NOMO-1 treated with DMSO at 0.1 percent for 48 hours (cell line): ENCODE measurements around the gene BMPER.

Experiments
- DNase-seq: peaks from one replicate; lab custom pipeline; 2025; ENCODE audit not compliant: unreplicated experiment; lab: John Stamatoyannopoulos, UW

BMPER gene

DNA sequence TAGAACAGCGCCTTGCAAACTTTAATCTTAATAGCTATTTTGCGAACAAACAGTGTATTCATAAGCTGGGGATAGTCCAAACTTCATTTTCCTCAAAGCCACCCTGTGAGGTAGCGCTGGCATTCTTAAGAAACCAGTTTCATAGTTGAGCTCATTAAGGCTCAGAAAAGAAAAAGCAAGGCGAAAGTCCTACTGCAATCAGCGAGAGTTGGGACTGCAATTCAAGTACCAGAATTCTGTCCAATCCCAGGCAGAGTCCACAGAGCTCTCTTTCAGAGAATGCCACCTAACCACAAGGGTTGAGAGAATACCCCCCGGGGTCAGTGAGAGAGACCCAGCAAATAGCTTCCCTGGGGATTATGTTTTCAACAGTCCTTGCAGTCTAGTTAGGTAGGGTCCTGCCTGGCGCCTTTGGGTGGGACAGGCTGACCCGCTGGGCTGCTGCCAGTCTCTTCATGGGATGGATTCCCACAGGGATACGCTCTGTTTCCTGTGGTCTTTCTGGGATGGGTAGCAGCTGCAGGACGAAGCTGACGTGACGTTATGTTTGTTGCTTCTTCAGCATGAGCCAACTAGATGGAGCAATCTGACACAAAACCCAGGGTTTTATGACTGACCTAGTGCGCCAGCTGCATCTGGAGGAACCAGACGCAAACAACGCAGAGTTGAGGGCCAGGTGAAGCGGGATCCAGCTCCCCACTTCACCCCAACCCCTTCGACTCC, 16.0 kb downstream of the BMPER start:
- no peak for DNase-seq

DNA sequence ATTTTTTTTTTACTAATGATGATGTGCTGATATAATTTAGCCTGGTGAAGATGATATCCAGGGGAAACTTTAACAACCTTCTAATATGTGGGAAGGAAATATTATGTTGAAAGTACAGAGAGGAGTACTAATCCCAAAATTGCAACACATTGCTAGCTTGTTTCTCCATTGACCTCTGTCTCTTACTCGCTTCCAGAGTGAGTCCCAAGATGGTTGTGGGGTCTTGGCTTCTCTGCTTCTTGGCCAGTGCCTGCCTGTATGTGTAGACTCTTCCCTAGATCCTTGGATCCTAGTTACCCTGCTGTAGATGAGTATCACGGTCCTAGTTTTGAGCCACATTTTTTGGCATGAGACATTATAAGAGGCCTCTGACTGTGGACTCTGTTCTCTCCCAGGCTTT, 17.5 kb downstream of the BMPER start:
- no peak for DNase-seq

DNA sequence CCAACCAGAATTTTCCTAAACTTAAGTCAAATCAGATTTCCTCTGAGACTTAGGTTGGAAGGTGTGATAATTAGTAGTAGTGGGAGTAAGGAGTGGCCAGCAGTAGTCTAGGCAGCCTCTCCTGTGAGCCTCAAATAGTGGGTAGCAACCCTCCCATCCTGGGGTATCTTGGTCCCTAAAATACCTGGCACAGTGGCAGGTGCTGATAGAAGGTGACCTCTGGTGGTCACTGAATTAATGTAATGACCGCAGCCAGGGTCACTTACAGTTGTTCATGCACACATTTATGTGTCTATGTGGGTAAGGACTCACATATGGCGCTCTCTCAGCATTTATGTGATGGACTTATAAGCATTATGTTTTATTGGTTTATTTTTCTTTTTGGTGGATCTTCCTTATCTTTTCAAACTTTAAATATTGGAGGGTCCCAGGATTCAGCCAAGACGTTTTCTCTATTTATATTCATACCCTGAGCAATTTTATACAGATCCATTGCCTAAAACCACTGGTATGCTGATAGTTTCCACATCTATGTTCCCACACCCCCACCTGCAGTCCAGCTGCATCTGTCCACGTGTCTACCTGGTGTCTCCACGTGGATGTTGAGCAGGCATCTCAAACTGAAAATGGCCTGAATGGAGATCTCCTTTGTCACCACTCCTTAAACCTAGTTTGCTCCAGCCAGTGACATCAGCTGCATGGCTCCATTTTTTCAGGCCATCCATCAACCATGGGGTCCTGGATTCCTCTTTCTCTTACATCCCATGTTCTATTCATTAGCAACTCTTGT, 18.3 kb downstream of the BMPER start:
- DNase-seq = no peak

- DNase-seq = no peak
Observed at GRCh38 chr7:33926535-33926934, 21.2 kb downstream of the BMPER start.

DNA sequence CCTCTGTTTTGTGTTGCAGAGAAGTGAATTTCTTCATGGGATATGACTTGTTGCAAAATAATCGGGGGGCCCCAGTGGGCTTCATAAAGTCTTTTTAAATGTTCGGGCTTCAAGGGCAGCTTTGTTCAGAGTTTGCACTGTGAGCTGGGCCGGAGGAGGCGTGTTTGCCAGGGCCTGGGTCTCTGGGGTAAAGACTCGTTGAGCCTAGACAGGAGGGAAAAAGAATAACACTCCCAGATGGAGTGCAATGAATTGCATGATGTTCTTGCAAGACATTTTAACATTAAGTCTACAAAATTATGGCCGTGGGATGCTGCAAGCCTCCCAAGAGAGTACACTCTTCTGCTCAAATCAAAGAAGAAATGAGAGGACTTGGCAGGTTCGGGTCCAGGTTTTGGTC, 23.6 kb downstream of the BMPER start:
- DNase-seq = no peak

GRCh38 chr7:33932221-33932620, 26.9 kb downstream of the BMPER start:
- no peak for DNase-seq

GRCh38 chr7:33932832-33933468, 27.6 kb downstream of the BMPER start:
- DNase-seq = peak; percentile 34

- no peak for DNase-seq
Observed at GRCh38 chr7:33933611-33934281, 28.4 kb downstream of the BMPER start.

- no peak for DNase-seq
Observed at GRCh38 chr7:33934391-33934790, 29.1 kb downstream of the BMPER start.

DNA sequence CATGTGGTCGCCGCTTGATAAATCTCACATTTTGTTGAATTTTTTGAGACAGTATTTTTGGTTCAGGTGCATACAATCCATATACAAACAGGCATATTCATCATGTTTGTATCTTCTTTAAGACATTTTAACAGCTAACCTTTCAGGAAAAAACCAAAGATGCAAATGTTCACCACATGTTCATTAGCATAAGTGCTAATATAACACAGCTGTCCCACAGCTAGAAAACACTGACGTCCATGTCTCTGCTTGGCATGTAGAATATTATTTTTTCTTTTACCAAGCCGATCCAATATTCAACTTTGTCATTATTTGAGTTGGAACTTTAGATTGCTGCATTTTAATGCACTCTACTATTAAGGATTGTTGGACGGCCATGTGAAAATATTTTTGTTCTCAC, 31.2 kb downstream of the BMPER start:
- DNase-seq = no peak

DNA sequence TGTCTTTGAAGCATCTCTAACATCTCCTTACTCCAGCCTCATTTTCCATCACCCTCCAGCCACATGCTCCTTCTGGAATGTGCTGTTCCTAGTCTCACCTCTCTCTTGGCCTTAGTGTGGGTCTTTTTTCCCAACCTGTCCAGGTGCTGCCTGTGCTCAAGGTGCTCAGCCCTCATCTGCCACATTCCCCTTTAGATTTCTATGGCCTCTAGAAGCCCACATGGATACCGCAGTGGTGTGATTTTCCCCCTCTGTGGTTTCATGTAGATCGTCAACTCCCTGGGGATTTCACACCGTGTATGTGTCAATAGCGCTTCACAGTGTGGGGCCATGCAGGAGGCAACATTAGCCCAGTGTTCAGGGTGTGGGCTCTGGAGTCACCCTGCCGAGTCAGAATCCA, 32.5 kb downstream of the BMPER start:
- no peak for DNase-seq

DNA sequence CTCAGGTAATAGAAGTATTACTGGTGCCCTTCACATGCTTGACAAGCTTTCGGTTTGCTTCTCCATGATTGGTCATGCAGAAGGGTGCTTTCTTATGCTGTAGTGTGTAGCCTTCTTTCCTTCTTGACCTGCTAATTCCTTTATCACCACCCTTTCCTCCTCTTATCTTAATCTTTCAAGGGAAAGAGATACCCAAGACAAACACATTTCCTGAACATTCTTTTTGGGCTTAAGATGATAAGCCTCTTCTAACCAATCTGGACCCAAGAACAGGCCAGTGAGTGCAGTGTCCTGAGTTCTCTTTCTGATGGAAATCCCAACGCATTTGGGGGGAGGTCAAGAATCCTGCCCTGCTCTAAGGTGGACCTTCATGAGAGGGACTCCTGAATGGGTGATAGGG, 33.8 kb downstream of the BMPER start:
- DNase-seq = no peak

DNA sequence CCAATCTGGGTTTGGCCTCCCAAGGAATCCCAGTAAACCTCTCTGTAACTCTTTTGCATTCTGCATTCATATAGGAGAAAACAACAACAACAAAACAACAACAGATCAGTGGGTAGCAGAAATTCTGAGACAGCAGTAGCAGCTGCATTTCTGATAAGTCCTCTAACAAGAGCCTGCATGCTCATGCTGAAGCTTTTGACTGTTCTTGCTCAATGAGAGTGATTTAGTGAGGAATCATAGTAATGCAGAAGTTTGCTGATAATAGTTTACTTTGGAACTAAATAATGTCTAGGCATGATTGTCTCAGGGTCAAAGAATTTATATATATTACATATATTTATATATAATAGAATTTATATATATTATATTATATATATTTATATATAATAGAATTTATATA, 35.2 kb downstream of the BMPER start:
- DNase-seq = no peak

- DNase-seq = no peak
Observed at GRCh38 chr7:33941418-33941817, 36.1 kb downstream of the BMPER start.

- DNase-seq = no peak
Observed at GRCh38 chr7:33946094-33946699, 40.9 kb downstream of the BMPER start.

DNA sequence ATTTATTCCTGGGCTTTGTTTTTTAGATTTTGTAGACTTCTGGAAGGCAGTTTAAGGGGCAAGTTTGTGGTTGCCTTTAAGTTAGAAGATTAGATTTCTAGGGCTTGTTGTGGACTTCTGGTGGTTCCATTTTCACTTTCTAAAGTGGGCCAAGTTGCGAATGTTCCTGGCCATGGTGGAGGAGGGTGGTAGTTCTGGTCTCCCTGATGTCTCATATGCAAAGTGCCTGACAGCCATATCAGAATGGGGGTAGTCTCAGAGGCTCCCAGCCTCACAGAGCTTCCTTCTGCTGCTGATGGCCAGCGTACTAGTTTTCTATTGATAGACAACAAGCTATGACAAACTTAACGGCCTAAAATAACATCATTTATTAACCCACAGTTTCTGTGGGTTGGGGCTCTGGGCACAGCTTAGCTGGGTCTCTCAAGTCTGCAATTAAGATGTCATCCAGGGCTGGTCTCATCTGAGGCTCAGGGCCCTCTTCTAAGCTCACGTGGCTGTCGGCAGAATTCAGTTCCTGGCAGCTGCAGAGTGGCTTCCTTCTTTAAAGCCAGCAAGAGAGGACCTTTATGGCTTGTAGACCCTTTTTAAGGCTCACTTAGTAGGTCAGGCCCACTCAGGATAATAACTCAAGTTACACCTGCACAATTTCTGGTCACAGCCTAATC, 44.8 kb downstream of the BMPER start:
- no peak for DNase-seq

GRCh38 chr7:33952824-33953223, 47.5 kb downstream of the BMPER start:
- no peak for DNase-seq

DNA sequence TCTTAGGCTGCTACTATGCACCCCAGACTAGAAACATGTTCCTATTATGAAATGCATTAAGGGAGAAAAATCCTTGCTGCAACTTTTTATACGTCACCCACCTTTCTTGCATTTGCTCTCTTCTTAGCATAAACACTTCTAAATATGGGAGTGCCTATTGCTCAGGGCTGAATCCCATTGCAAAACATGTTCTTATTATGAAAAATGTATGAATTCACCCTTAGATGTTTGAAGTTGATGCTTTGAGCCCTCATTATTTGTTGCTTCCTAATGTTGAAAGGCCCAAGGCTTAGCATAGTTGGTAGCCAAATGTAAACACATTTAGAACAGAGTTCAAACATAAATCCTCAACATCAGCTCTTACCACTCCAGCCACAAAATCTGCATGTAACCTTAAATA, 52.8 kb downstream of the BMPER start:
- no peak for DNase-seq

GRCh38 chr7:33959676-33960075, 54.3 kb downstream of the BMPER start:
- DNase-seq = no peak

DNA sequence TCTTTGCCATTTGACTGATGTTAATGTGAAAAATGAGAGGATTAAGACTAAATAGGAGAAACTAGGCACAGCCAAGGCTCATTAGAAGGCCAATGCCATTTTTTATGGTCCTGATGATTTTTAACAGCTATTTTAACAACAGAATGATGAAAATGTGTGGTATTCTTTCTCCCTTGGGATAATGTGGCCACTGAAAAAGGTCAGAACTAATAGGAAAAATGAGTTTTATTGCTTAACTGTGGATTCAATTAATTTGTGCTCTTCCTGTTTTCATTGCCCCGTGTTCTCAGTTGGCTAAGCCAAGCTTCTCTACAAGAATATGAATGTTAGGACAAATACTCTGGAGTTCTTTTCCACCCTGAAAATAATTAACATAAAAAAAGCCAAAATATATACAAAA, 56.6 kb downstream of the BMPER start:
- no peak for DNase-seq
